Glomerular endothelial cell (primary cell): ENCODE measurements around the gene NR5A1. TPM values are rescaled to one million over a fixed set of nuclear protein-coding genes. Genes with fewer than 3 reads are reported as not detected.

Experiments used
- DNase-seq: peaks from one replicate; pipeline ENCODE4 v3.0.0-alpha.2; 2011; ENCODE audit warnings: low read depth, low spot score; ENCODE audit errors: extremely low read depth
- total RNA-seq: library from RNA; depleted of rRNA; stranded (reverse); fragments of >200 nt; gene quantifications from 2 replicates; pipeline ENCODE4 v1.2.3, GENCODE V29; 2015

The NR5A1 gene
- total RNA-seq, 1 donor from 2014 or later = not detected

DNA sequence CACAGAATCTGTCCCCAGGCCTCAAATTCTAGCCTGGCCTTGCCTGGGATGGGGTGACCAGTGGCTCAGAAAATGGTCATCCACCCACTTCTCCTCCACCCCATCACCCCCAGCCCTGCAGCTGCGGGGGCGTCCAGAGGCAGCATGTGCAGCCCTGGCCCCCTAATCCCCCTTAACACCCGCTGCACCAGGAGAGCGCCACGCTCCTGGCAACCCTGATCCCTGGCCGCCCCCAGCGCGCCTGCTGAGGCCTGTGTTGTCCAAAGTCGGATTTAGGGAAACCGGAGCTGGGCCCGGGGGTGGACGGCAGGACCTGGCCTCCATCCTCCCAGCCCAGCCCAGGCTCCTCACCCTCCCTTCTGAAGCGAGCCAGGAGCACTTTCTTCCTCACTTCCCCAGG, 22.0 kb downstream of the NR5A1 start:
- DNase-seq = no peak

DNA sequence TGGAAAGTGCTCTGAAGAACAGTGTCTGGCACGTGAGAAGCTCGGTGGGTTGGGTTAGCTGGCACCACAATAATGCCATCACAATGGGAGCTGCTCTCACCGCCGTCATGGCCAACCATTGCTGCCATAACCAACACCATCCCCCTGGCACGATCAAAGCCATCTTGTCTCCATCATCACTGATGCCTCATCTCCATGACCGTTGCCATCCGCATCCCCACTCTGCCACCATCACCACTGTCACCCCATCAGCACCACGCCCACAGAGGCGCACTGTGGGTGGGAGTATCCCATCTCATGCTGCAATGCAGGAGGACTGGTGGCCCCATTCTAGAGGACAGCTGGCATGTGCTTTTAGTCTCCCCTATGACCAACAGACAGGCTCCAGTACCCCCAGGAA, 23.7 kb downstream of the NR5A1 start:
- DNase-seq = no peak

DNA sequence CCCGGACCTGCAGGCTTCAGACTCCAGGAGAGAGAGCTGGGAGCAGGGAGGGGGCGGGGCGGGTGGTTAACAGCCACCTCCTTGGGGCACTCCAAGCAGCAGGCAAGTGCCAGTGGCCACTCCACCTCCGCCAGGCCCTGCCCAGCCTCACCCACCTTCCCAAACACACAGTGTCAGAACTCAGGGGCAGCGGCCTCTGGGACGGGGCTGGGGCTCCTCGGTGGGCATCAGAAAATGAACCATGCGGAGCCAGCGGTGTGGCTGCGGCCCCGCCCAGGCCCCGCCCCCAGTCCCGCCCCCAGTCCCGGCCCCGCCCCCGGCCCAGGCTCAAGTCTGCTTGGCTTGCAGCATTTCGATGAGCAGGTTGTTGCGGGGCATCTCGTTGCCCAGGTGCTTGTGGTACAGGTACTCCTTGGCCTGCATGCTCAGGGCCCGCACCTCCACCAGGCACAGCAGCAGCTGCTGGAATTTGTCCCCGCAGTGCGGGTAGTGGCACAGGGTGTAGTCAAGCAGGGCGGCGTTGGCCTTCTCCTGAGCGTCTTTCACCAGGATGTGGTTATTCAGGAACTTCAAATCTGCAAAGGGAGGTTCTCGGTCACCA, 24.7 kb downstream of the NR5A1 start:
- no peak for DNase-seq

DNA sequence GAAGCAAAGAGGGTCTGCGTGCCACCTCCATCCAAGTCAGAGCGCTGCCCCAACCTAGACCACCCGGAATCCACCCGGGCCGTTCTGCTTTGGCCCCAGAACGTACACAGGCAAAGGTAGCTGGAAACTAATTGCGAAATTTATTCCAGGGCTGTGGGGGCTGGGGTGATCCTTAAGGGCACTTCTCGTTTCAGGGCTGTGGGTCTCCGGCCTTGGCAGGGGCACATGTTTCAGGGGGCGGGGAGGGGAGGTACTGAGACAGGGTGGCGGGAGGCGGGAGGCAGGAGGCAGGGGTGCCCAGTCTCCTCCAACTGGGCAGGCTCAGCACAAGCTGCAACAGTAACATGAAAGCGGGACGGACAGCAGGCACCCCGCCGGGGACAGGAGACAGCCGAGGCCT, 26.1 kb downstream of the NR5A1 start:
- no peak for DNase-seq

DNA sequence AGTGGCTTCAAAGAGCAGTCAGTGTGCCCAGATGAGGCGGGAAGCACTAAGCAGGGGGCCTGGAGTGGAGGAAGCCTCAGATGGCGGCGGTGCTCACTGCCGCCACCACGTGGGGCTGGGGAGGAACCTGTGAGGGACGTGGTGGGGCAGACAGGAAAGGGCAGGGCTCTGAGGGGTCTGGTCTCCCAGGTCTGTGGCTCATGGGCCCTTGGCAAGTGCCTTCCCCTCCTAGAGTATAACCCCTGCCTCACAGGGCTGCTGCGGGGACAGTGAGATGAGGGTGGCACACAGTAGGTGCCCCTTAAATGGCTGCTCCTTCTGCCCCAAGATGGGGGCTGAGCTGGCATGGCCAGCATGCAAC, 26.6 kb downstream of the NR5A1 start:
- no peak for DNase-seq

DNA sequence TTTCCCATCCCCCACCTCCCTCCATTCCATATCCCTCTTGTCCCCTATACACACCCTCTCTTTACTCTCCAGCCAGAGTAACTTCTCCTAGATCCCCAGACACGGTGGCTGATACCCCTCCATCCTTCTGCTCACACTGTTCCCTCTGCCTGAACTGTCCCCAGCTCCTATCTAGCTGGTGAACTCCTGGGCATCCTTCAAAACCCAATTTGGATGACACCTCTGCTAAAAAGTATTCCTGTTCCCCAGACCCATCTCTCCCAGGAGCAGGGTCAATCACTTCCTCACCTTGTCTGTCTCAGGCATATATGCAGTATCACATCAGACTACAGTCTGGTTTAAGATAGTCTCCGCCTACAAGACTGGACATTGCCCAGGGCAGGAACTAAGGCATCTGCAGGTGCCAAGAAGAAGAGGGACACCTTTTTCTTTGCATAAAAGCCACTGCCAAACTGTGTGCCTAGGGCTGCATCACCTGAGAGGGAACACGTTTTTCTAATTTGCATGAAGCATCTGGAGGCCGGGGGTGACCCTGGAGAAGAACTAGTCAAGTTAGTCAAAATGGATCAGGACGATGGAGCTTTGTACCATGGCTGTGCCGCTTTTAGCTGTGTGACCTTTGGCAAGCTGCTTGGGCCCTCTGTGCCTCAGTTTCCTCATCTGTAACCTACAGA, 27.1 kb downstream of the NR5A1 start:
- no peak for DNase-seq

DNA sequence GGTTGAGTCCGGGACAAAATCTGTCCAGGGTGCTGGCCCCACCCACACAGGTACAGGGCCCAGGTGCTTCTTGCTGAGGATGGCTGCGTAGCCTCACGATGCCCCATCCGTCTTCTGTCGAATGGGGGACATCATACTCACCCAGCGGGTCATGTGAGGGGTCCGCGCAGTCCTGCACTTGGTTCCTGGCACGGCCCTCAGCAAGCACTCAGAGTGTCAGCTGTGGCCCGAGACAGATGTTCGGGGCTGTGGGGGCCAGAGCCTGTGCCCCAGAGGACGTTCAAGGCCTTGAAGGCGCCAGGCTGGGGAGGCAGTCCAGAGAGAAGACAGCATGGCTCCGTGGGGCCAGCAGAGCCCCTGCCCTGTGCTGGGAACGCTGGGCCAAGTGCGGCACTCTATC, 27.8 kb downstream of the NR5A1 start:
- DNase-seq = no peak

DNA sequence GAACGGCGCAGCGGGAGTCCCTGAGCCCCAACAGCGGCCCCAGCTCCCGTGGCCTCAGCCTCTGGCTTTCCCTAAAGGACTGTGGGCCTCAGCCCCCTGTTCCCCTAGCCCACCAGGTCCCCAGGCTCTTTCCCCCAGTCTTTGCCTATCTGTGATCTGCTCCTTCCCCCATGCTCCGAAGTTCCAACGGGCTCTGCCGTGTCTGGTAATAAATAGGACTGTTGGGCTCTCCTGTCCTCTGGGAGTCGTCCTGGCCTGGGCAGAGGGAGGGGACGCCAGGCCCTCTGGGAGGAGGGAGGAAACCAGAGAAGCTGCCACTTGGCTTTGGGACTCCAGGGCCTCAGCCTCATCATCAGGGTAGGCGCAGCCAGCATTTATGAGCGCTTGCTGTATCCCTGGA, 28.8 kb downstream of the NR5A1 start:
- no peak for DNase-seq

DNA sequence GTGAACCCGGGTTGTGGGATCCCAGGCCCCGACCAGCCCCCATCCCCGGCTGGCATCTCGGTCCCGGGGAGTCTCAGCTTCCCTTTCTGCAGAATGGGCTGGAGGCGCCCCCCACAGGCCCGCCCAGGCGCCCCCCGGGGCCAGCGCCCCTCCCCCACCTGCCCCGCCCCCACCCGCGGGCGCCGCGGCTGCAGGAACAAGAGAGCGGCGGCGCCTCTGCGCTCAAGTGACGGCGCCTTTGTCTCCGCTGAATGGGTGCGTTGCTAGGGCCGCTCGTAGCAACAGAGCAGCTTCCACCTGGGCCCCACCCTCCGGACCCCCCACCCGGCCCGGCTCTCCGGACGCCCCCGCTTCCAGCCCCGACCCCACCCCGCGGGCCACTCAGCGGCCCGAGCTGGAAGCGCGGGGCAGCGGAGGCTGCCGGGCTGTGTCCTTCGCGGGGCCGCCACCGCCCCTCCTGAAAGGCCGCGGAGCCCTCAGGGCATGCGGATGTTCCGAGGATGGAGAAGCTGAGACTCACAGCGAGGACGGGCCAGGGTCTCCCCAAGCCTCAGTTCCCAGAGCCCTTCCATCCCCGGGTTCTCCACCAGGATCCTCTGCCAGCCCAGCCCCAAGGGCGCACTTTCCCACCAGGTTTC, 29.4 kb downstream of the NR5A1 start:
- no peak for DNase-seq

DNA sequence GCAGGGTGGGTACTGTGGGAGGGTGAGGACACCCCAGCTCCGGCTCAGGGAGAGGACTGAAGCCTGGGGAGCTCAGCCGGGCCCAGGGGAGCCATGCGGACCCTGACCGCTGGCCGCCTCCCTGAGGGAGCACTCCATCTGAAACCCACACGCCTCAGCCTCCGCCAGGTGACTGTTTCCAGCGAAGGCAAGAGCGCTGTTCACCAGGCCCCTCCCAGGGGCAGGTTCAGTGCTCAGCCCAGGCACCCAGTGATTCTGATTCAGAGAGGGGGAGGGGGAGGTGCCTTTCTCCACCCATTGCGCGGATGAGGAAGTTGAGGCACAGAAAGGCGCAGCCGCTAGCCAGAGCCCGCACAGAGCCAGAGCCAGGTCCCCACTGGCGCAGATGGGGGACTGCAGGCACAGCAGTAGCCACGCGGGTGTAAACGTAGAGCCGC, 30.0 kb downstream of the NR5A1 start:
- no peak for DNase-seq

DNA sequence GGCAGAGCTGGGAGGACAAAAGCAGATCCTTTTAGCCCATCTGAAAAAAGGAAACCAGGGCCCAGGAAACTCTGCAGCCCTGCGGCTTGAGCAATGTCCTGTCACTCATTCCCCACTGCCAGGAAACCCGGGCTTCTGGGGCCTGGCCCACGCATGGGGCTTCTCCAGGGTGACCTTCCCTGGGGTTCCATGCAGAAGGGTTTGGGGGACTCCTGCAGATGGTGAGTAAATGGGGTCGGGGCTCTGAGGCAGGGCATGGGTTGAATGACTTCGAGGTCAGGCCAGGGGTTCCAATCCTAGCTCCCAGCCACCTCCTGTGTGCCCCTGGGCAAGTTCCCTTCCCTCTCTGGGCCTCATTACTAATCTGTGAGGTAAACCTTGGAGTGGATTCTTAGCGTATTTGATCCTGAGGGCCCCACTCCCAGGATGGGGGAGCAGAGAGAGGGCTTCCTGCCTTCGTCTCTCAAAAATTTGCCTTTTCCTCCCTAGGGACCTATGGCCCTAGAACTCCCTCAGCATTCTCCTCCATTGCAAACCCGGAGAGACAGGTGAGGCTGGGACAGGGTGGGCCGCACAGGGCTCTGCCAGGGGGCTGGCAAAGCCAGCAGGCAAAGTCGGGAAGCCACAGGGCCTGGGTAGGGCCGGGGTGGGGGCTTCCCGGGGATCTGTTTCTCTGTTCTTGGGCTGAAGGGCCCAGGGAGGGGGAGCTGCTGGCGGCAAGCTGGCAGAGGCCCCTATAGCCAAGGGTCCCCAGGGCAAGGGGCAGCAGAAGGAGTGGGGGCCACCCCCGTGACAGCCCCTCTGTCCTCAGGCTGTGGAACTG, 31.1 kb downstream of the NR5A1 start:
- no peak for DNase-seq

DNA sequence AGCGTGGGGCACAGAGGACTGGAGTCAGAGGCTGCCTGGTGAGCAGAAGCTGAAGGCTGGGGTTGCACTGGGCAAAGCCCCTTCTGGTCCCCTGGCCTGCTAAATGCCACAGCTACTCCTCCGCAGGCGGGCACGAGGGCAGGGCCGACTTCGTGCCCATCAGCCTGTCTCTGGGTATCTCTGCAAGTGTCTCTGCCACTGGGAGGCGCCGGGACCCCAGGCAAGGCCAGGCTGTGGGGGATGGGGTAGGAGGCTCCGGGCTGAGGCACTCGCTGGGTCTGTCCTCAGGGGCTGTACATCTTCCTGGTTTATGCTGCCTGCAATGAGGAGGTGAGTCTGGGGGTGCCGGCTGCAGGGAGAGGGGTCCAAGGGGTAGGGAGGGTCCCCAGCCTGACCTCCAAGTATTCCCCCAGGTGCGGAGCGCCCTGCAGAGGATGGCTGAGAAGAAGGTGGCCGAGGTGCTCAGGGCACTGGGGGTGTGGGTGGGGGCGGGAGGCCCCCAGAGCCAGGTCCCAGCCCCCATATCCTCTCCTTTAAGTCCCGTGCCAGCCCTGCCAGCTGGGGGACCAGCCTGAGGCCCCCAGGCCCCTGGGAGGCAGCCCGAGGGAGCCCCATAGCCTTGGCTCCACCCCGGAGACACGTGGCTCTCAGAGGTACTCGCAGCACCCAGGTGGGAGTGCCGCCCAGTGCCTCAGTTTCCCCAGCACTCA, 31.9 kb downstream of the NR5A1 start:
- DNase-seq = no peak

DNA sequence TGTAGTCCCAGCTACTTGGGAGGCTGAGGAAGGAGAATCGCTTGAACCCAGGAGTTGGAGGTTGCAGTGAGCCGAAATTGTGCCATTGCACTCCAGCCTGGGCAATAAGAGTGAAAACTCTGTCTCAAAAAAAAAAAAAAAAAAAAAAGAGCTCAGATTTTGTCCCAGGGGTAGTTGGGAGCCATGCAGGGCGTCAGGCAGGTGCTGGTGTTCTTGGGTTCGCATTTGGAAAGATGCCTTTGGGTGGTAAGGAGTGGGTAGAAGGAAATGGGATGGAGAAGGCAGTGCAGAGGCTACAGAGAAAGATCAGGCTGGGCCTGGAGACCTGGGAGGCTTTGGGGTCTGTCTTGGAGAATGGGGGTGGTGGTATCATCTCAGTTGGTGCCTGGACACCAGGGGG, 33.0 kb downstream of the NR5A1 start:
- no peak for DNase-seq

DNA sequence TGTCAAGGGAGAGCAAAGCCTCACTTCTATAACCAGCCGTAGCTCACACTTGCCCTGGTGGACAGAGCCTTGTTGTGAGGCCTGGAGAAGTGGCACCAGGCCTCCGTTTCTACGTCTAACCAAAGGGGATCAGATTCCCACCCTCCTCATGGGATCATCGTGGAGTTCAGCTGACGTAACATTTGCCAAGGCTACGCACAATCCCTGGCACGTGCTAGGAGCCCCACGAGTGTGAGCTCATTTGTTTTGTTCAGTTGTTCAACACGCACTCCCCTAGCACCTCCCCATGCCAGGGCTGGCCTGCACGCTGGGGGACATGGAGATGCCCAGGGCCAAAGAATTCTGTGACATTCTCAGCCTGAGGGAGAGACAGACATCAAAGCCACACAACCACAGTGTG, 33.9 kb downstream of the NR5A1 start:
- no peak for DNase-seq

DNA sequence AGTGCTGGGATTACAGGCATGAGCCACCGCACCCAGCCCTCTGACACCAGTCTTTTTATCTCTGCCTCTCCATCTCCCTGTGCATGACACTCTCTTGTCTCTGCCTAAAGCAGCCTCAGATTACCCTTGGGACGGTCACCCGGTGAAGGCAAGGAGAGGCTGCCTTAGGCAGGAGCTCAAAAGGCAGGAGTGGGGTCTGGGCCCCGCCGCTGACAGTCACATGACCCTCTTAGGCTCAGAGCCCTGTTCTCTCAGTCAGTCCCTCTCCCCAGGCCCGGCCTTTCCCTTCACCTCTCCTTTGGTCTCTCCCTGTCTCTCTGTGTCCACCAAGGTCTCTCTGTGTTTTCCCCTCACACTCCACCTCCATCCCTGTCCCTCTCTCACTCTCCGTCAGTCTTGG, 34.4 kb downstream of the NR5A1 start:
- DNase-seq = no peak

DNA sequence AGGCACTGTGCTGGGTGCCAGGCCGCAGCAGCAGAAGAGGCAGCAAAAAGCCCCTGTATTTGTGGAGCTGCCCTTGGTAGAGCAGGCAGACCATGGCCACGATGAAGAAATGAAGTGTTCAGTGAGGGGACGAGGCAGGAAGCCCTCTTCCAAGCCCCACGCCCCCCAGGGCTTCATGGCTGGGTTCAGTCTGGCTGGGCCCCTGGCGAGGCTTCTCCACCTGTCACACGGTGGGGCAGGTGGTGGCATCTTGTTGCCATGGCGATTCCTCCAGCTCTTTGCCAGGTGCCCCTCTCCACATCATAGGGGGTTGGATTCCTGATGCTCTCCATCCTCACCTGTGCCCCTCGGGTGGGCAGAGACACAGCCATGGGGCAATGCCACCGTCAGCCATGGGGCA, 35.4 kb downstream of the NR5A1 start:
- DNase-seq = no peak

DNA sequence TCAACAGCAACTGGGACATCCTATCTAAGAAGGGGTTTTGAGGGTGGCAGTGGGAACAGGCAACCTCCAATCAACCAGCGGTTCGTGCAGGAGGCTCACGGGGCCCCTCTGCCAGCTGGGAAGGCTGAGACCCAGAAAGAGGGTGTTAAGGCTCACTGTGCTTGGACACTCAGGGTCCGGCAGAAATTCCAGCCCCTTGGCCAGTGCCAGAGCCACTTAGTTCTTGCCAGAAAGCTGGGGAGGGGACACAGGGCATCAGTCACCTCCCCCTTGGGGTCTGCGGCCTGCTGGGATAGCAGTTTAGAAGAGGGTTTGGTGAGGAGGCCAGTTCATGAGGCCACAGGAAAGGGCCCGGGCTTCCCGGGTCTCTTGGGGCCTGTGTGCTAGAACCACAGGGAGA, 36.5 kb downstream of the NR5A1 start:
- DNase-seq = no peak

DNA sequence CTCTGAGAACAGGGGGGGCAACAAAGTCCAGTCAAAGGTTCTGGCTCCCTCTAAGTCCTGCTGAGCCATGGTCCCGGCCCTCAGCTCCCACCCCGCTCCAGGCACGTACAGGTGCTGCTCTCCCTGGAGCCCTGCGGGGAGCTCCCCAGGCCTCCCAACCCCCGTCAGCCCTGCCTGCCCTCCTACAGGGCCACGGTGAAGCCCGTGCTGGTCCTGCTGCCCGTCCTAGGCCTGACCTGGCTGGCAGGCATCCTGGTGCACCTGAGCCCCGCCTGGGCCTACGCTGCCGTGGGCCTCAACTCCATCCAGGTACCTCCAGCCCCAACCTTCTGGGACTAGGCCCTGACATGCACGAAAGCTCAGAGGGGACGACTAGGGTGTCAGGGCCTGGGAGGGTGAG, 36.9 kb downstream of the NR5A1 start:
- DNase-seq = no peak

DNA sequence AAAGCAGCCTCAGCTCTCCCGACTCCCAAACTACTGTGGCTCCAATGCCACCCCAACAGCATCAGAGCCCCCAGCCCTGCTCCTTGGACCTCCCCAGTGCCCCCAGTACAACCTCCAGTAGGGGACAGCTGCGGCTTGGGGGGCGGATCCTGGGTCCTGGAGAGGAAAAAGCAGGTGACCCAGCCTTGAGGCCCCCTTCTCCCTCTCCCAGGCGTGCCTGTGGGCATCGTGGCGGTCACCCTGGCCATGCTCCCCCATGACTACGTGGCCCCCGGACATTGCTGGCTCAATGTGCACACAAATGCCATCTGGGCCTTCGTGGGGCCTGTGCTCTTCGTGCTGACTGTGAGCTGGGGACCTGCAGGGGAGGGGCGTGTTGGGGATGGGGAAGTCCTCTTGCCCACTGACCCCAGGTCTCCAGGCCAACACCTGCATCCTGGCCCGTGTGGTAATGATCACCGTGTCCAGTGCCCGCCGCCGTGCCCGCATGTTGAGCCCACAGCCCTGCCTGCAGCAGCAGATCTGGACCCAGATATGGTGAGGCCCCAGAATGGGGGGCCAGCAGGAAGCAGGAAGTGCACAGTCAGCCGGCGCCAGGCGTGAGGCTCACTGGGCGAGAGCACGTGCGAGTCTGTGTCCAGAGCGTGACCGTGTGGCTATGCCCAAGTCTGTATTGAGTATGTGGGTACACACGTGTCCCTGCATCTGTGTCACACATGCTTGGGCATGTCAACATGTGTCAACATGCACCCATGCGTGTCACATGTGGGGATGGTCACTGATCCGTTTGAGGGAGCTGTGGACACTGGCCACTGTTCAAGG, 38.0 kb downstream of the NR5A1 start:
- no peak for DNase-seq

DNA sequence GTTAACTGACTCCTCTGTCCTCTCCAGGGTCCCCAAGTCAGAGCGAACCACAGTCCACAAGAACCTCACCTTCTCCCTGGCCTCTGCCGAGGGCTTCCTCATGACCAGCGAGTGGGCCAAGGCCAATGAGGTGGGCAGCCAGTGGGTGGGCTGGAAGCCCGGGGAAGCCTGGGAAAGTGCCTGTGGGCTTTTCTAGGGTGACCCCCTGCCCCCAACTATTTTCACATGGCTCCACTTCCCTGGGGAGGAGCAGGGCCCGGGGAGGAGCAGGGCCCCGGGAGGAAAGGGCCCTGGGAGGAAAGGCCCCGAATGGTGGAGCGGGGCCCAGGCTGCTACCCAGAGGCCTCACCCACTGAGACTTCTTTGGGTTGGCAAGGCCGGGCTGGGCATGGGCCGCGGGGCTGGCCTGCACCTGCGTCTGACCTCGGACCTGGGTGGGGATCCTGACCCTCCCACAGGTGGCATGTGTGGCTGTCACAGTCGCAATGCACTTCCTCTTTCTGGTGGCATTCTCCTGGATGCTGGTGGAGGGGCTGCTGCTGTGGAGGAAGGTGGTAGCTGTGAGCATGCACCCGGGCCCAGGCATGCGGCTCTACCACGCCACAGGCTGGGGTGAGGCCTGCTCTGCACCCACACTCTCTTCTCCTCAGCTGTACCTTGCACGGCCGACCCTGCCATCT, 39.0 kb downstream of the NR5A1 start:
- DNase-seq = no peak
